Activated CD4-positive, alpha-beta T cell treated with anti-CD3 and anti-CD28 coated beads for 36 hours (primary cell): ENCODE data around the gene SIGMAR1. TPM values are rescaled to one million over a fixed set of nuclear protein-coding genes. Genes with fewer than 3 reads are reported as not detected.

Experiments
- ATAC-seq: fragments of 200-7000 bp; cut with Tn5 transposase; one replicate; pipeline ENCODE4 v1.10.0; 2021; ENCODE audit warnings: mild to moderate bottlenecking, moderate library complexity
- CTCF ChIA-PET: fragments of 350-600 bp; sonication (Branson Sonifier 250); formaldehyde crosslinking; loops from one replicate; lab custom pipeline; 2021; ENCODE audit warnings: antibody characterized with exemption; lab: Charles Lee
- POLR2A ChIA-PET: fragments of 350-600 bp; sonication (Branson Sonifier 250); formaldehyde crosslinking; loops from one replicate; lab custom pipeline; 2021; ENCODE audit warnings: antibody characterized with exemption, inconsistent platforms; lab: Charles Lee
- DNase-seq: peaks from one replicate; pipeline ENCODE4 v3.0.0-alpha.2; 2020
- H3K27ac Mint-ChIP-seq: one replicate; pipeline ENCODE4 v1.8.0; 2021; ENCODE audit warnings: mixed read lengths
- H3K27me3 Mint-ChIP-seq: one replicate; pipeline ENCODE4 v1.8.0; 2021; ENCODE audit warnings: mixed read lengths
- H3K36me3 Mint-ChIP-seq: one replicate; pipeline ENCODE4 v1.8.0; 2021; ENCODE audit warnings: low read depth, mixed read lengths
- H3K4me1 Mint-ChIP-seq: one replicate; pipeline ENCODE4 v1.8.0; 2021; ENCODE audit warnings: mixed read lengths
- H3K4me3 Mint-ChIP-seq: one replicate; pipeline ENCODE4 v1.8.0; 2021; ENCODE audit warnings: mild to moderate bottlenecking, moderate library complexity, mixed read lengths
- H3K9me3 Mint-ChIP-seq: one replicate; pipeline ENCODE4 v1.8.0; 2021; ENCODE audit warnings: low read depth, mixed read lengths
- intact Hi-C, 2 experiments: fragments of 100-400 bp; cut with DNase I in 1 of 2; cut with micrococcal nuclease in 1 of 2; formaldehyde crosslinking; loops; one replicate each; pipeline versions ENCODE4 v1.14.2 to v1.15.1; 2022 to 2024; cut with DNase I, micrococcal nuclease
- total RNA-seq, 2 experiments: library from RNA; stranded (reverse); gene quantifications; one replicate each; pipeline ENCODE4 v1.2.3, GENCODE V29; 2021

SIGMAR1 gene
- total RNA-seq, 2 experiments from 2014 or later = 63.6 to 68.0 TPM

DNA sequence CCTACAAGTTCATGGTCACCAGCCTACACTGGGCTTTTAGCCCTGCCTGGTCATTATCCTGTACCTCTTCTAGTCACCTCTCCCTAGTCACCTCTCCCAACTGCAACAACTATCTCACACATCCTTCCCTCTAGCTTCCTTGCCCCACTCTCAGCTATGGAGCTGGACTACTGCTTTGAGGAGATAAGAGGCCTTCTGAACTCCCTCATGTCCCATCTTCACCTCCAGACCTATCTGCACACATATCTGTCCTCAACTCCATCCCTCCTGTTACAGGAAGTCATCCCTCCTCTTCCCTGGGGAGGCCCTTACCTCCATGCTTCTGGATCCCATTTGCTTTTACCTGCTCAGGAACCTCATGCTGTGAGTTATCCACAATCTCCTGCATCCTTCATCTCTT is 31.4 kb downstream of the SIGMAR1 start:
- intact Hi-C loops = loop anchor here in 1 of 2 experiments (2.0 kb wide), 1 partner anchor 13 kb away; no protein-coding TSS in a partner anchor

DNA sequence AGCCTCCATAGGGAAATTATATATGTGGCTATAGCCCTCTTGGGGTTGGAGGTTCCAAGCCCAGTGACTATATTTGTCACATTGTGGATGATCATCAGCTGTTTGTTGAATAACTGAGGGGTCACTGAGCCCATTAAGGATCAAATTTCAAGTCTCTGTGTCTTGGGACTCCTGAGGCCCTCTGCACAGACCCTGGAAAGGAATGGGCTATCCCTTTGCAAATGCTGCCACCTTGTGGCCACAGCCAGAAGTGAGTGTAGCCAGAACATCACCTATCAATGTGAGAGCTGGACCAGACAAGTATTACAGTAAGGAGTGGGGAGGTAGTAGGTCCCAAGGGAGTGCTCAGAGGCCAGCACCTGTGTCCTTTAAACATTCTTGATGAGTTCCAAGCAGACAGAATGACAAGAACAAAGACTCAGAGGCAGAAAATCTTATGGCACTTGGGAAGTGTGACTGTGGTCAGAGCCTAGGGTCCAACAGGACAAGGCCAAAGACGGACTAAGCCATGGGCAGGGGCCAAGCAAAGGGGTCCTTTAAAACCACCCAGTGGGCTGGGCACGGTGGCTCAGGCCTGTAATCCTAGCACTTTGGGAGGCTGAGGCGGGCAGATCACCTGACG is 33.9 kb downstream of the SIGMAR1 start:
- peaks cover 2% of the 10 kb centered on the region for H3K27me3 Mint-ChIP-seq
- no peaks in the 10 kb centered on the region for H3K36me3 Mint-ChIP-seq
- no peaks in the 10 kb centered on the region for H3K9me3 Mint-ChIP-seq
- POLR2A ChIA-PET = no interaction called here
- H3K4me1 Mint-ChIP-seq = no peaks in the 10 kb centered on the region
- peak; percentile 95 for ATAC-seq
- CTCF ChIA-PET = interaction anchor here (0.6 to 3.1 kb wide), 24 partner anchors 8 to 237 kb away, joined by 3 to 10 read pairs (median 4); partner anchors contain the start of genes DCTN3 and GALT
- intact Hi-C loops = loop anchor here (1.0 to 5.0 kb wide), 4 partner anchors 55 to 199 kb away; no protein-coding TSS in a partner anchor
- H3K27ac Mint-ChIP-seq = no peak overlapping the region
- peak; percentile 87 for DNase-seq
- no peak overlapping the region for H3K4me3 Mint-ChIP-seq

More for the DNA sequence above, 31.4 kb downstream of the SIGMAR1 start:
- CTCF ChIA-PET = interaction anchor here (0.7 to 1.4 kb wide), 11 partner anchors 12 to 1187 kb away, joined by 3 to 4 read pairs (median 3); partner anchors contain the start of gene SIGMAR1
- no peak for ATAC-seq
- no peak for DNase-seq
- Mint-ChIP-seq H3K27me3 (peaks cover 2% of the 10 kb centered on the region), H3K4me1 (peaks cover 10% of the 10 kb centered on the region), H3K36me3 (peaks cover 11% of the 10 kb centered on the region), H3K9me3 (no peaks in the 10 kb centered on the region), H3K4me3 (no peak overlapping the region), H3K27ac (no peak overlapping the region)
- POLR2A ChIA-PET = interaction anchor here (0.7 kb wide), 1 partner anchor 14 kb away, joined by 3 read pairs; the partner anchor contains the start of gene DCTN3

DNA sequence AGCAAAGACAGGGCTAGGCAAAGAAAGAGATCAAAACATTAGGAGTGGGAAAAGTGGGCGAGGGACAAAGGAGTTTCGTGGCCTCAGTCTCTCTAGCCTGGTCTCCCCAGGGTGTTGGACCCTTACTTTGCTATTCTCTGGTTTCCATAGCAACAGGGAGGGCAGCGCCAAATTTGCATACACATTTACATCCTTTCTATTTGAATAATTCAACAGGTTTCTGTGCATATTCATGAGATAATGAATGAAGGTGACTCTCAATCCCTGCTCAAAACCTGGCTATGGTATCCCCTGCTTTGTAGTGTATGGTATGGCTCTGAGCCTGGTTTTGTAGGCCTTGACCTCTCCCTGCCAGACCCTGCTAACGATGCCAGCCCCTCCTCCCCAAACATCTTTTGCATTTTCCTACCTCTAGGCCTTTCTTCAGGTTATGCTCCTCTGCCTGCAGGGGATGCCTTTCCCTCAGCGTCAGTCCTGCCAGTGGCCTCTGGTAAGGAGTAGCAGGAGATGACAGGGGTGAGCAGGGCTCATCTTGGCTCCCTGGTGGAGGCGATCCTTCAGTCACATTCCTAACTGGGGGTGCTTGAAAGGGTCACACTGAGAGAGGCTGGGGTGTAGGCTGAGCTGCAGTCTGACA is 35.5 kb downstream of the SIGMAR1 start:
- Mint-ChIP-seq H3K9me3 (no peaks in the 10 kb centered on the region), H3K4me1 (no peaks in the 10 kb centered on the region), H3K27ac (no peak overlapping the region), H3K27me3 (peaks cover 2% of the 10 kb centered on the region), H3K4me3 (no peak overlapping the region), H3K36me3 (no peaks in the 10 kb centered on the region)
- intact Hi-C loops = loop anchor here in 1 of 2 experiments (5.0 kb wide), 1 partner anchor 100 kb away; no protein-coding TSS in a partner anchor
- ATAC-seq = no peak
- DNase-seq = no peak
- CTCF ChIA-PET = interaction anchor here (0.8 to 3.1 kb wide), 6 partner anchors 10 to 233 kb away, joined by 3 to 10 read pairs (median 4); partner anchors contain the start of gene GALT
- POLR2A ChIA-PET = no interaction called here

DNA sequence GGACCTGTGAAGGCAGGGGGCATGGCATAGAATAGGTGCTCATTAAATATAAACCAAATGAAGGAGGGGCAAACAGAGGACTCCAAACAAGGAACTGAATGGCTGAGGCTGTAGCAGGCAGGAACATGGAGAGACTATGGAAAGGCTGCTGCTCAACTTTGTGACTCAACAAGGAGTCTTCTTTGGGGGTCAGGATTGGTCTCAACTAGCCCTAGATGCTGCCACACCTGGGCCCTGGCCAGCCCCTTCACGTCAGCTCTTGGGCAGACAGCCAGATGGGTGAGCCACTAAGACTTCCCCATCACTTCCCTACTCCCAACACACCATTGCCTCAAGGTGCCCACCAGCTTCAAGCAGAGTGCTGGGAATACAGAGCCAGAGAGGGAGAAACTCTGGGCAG is 36.7 kb downstream of the SIGMAR1 start:
- H3K27me3 Mint-ChIP-seq = peaks cover 9% of the 10 kb centered on the region
- no peaks in the 10 kb centered on the region for H3K9me3 Mint-ChIP-seq
- no peak for DNase-seq
- no peaks in the 10 kb centered on the region for H3K36me3 Mint-ChIP-seq
- no peak overlapping the region for H3K4me3 Mint-ChIP-seq
- CTCF ChIA-PET = interaction anchor here (0.7 to 1.7 kb wide), 3 partner anchors 69 to 197 kb away, joined by 3 to 4 read pairs (median 4); no protein-coding TSS in a partner anchor
- ATAC-seq = no peak
- no peak overlapping the region for H3K27ac Mint-ChIP-seq
- H3K4me1 Mint-ChIP-seq = no peaks in the 10 kb centered on the region
- intact Hi-C loops = loop anchor here in 1 of 2 experiments (5.0 kb wide), 1 partner anchor 99 kb away; no protein-coding TSS in a partner anchor
- POLR2A ChIA-PET = no interaction called here

DNA sequence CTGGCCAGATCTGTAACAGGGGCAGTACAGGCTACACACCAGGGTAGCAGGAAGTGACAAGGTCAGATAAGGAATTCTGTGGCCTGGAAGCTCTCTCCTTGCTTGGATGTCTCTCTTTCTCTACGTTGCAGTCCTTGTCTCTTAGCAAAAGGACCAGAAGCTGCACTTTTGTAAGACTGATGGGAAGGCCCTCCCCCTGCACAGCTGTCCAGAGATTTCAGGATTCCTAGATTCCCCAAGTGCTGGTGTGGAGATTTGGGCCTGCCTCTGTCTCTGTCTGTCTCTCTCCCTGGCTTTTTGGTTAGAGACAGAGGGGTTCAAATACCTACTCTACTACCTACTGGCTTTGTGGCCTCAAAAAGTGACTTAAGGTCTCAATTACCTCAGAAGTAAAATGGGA is 38.0 kb downstream of the SIGMAR1 start:
- Mint-ChIP-seq H3K36me3 (no peaks in the 10 kb centered on the region), H3K4me1 (no peaks in the 10 kb centered on the region)
- intact Hi-C loops = no loop called here

DNA sequence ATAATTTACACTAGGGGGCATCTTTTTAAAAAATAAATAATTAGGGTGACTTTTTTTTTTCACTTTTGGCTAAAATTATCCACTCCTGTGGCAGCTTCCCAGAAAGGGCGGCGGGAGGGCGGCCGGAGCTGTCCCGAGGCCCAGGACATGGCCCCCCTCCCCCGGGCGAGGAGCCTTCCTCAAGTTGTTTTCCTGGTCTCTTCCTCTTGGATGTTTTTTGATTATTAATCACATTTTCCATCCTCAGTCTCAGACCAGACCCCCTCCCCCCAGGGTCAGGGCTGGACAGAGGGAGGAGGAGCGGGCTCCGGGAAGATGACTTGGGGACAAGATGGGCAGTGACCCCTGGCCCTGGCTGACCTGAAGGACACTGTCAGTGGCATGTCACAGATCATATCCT is 43.4 kb downstream of the SIGMAR1 start:
- ATAC-seq (no peak), DNase-seq (no peak)
- CTCF ChIA-PET = no interaction called here
- H3K4me3 Mint-ChIP-seq = no peak overlapping the region
- H3K36me3 Mint-ChIP-seq = no peaks in the 10 kb centered on the region
- POLR2A ChIA-PET = no interaction called here
- no peaks in the 10 kb centered on the region for H3K9me3 Mint-ChIP-seq
- H3K27me3 Mint-ChIP-seq = peaks cover 44% of the 10 kb centered on the region
- H3K27ac Mint-ChIP-seq = no peak overlapping the region
- intact Hi-C loops = loop anchor here in 1 of 2 experiments (5.0 kb wide), 1 partner anchor 87 kb away; no protein-coding TSS in a partner anchor
- H3K4me1 Mint-ChIP-seq = peaks cover 20% of the 10 kb centered on the region

More for the DNA sequence above, 38.0 kb downstream of the SIGMAR1 start:
- ChIA-PET CTCF (interaction anchor here (1.0 to 1.2 kb wide), 4 partner anchors 14 to 163 kb away, joined by 3 read pairs; no protein-coding TSS in a partner anchor), POLR2A (no interaction called here)
- Mint-ChIP-seq H3K9me3 (no peaks in the 10 kb centered on the region), H3K27me3 (peaks cover 15% of the 10 kb centered on the region), H3K27ac (no peak overlapping the region), H3K4me3 (no peak overlapping the region)
- ATAC-seq (no peak), DNase-seq (no peak)

DNA sequence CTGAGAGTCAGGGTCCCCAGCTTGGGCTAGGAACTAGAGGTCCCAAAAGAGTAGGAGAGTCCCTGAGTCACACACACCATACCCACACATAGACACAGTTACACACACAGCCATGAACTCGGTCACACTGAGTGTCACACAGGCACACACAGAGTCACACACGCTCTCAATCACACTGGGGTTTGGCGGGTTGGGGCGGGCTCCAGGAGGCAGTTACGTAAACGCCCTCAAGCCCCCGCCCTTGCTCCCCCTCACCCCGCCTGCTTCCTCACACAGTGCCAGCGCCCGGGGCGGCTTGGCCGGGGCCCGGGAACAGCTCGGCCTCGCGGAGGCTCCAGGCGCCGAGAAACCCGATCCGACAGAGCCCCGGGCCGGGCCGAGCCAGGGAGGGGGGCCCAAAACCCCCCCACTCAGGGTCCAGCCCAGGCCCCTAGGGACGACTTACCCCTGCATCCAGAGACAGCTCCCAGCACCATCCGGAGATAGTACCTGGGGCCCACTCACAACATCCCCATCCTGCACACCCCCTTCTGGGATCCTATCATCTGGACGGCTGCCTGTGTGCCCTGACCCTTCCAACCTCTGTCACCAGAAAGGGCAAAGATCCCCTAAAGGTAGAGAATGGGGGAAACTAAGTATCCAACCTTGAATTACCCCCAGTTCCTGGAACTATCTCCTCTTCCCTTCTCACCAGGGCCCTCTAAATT is 44.5 kb downstream of the SIGMAR1 start:
- H3K27me3 Mint-ChIP-seq = peaks cover 55% of the 10 kb centered on the region
- intact Hi-C loops = loop anchor here in 1 of 2 experiments (2.0 to 5.0 kb wide), 2 partner anchors 14 to 86 kb away; no protein-coding TSS in a partner anchor
- DNase-seq (no peak), ATAC-seq (no peak)
- H3K4me3 Mint-ChIP-seq = no peak overlapping the region
- H3K9me3 Mint-ChIP-seq = no peaks in the 10 kb centered on the region
- POLR2A ChIA-PET = no interaction called here
- H3K36me3 Mint-ChIP-seq = no peaks in the 10 kb centered on the region
- CTCF ChIA-PET = interaction anchor here (0.7 to 3.0 kb wide), 3 partner anchors 9 to 133 kb away, joined by 3 to 22 read pairs (median 4); no protein-coding TSS in a partner anchor
- peaks cover 27% of the 10 kb centered on the region for H3K4me1 Mint-ChIP-seq
- H3K27ac Mint-ChIP-seq = no peak overlapping the region

DNA sequence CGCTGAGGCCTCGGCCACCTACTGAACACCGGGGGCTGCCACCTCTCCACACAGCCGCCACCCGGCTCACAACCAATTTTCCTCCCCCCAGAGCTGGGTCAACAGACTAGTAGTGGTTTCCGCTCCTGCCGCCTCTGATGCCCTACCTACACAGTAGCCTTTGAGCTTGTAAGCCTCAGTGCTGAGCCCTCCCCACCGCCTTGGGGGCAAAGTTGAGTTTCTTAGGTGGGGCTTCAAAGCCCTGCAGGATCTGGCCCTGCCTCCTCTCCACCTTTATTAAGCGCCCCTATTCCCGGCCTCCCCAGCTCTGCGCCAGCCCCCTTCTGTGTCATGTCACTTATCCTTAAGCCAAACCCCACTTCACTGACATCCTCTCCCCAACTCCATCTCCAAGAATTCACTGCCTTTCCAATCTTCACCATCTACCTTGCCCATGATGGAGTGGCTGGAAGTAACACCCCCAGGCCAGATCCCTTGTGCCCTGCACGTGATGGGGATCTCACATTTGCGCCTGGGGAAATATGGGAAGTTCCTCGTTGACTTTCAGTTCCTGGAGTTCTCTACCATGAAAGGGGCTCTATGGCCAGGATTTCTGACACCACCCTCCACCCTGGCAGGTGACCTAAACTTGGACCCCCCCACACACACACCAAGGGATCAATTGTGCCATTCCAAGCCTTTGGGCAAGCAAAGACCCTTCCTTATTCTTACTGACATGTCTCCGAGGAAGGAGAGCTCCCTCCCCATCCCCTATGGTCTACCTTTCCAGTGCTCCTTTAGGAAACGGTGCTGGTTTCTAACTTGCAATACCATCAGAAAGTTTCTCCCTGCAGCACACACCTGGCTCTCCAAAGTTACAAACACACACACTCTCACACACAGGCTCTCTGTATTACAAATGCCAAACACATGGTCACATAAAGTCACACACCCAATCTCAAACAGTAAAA is 45.4 kb downstream of the SIGMAR1 start:
- Mint-ChIP-seq H3K9me3 (no peaks in the 10 kb centered on the region), H3K27ac (no peak overlapping the region), H3K27me3 (peaks cover 62% of the 10 kb centered on the region), H3K4me1 (peaks cover 27% of the 10 kb centered on the region), H3K36me3 (no peaks in the 10 kb centered on the region), H3K4me3 (no peak overlapping the region)
- no peak for ATAC-seq
- DNase-seq = no peak
- intact Hi-C loops = loop anchor here (1.0 to 5.0 kb wide), 6 partner anchors 15 to 188 kb away; no protein-coding TSS in a partner anchor
- CTCF ChIA-PET = interaction anchor here (0.7 to 3.0 kb wide), 31 partner anchors 9 to 337 kb away, joined by 3 to 22 read pairs (median 4); partner anchors contain the start of genes GALT and SIGMAR1
- POLR2A ChIA-PET = no interaction called here

DNA sequence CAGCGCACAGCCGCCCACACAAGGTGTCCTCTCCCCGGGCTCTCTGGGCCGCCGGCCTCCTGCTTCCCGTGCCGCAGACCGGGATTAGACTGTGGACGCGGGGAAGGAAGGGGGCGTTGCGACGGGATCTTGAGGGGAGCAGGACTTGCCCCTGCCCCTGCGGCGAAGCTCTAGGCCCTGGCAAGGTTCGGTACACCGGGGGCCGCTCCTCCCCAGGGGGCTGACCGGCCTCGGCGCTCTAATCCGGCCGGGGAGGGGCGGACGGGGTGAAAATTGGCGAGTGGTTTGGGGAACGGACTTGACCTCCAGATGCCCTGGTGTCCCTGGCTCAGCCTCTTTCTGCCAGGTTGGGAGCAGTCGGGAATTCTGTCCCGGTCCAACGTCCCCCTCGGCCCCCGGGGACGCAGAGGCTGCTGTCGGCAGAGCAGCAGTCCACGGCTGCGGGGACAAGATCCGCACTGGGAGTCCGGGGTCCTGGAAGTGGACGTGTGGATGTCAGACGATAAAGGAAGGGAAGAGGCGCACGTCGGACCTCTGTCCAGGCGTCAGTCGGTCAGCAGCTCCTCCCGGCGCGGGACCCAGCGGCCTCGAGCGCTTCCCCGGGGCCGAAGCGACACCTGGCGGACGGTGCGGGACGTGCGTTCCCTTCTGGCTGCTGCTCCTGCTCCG is 46.2 kb downstream of the SIGMAR1 start:
- no peaks in the 10 kb centered on the region for H3K9me3 Mint-ChIP-seq
- peaks cover 66% of the 10 kb centered on the region for H3K27me3 Mint-ChIP-seq
- intact Hi-C loops = loop anchor here (1.0 to 5.0 kb wide), 5 partner anchors 29 to 187 kb away; no protein-coding TSS in a partner anchor
- H3K36me3 Mint-ChIP-seq = no peaks in the 10 kb centered on the region
- H3K4me3 Mint-ChIP-seq = peak overlapping the region; percentile 57
- ChIA-PET POLR2A (no interaction called here), CTCF (interaction anchor here (0.6 to 3.0 kb wide), 35 partner anchors 8 to 1746 kb away, joined by 3 to 22 read pairs (median 4); partner anchors contain the start of genes GALT, RPP25L and SIGMAR1)
- ATAC-seq = peak; percentile 76
- DNase-seq = peak; percentile 89
- peaks cover 27% of the 10 kb centered on the region for H3K4me1 Mint-ChIP-seq
- H3K27ac Mint-ChIP-seq = no peak overlapping the region
